K562 (cell line): ENCODE results near the gene CTSK. TPM values are rescaled to one million over a fixed set of nuclear protein-coding genes. Genes with fewer than 3 reads are reported as not detected.

Experiments
- ATAC-seq: fragments of 200-7000 bp; cut with Tn5 transposase; 3 replicates; pipeline ENCODE4 v1.9.1; 2020; ENCODE audit warnings: moderate library complexity
- BruUV-seq: library from RNA; stranded (reverse); fragments of 400-500 nt; replicated peaks from 2 replicates; lab custom pipeline; 2021; lab: Mats Ljungman, UMichigan
- CTCF ChIA-PET: fragments of 300-600 bp; formaldehyde crosslinking; extraction: SDS; loops from one replicate; lab custom pipeline; 2021; ENCODE audit warnings: low intra/inter-chr PET ratio; lab: Yijun Ruan, JAX
- POLR2A ChIA-PET: fragments of 300-600, 350-650 bp; sonication (Branson Sonifier 250); formaldehyde crosslinking; extraction: SDS; loops from one replicate; lab custom pipeline; 2021; ENCODE audit warnings: antibody characterized with exemption, inconsistent platforms; lab: Yijun Ruan, JAX
- DNase-seq, 4 experiments: peaks; one replicate each; pipeline versions ENCODE4 v3.0.0 to v3.0.0-alpha.2; 2011 to 2018; ENCODE audit warnings: low spot score in 3 of 4, mixed read lengths in 3 of 4; ENCODE audit errors: extremely low read depth in 1 of 4
- FAIRE-seq: peaks from 2 replicates; lab custom pipeline; 2011; peaks lifted over from hg19 to GRCh38; lab: Jason Lieb, UNC
- H2AFZ ChIP-seq: 2 replicates; pipeline ENCODE4 v1.6.0; 2011; ENCODE audit warnings: low read depth, low read length, control low read depth, inconsistent platforms
- H3K27ac ChIP-seq: fragments of 200-600 bp; 3 replicates; pipeline ENCODE4 v1.8.0; 2011; ENCODE audit warnings: low read depth, mild to moderate bottlenecking, control low read depth, inconsistent platforms, low read length, moderate library complexity, mixed read lengths; ENCODE audit errors: extremely low read depth
- H3K27me3 ChIP-seq, 2 experiments: fragments of 300-600 bp in 1 of 2; 2 replicates in 1 of 2; 3 replicates in 1 of 2; pipeline versions ENCODE4 v1.6.0 to v1.8.0; 2011; ENCODE audit warnings: inconsistent platforms in 2 of 2, low read length in 2 of 2, mild to moderate bottlenecking in 1 of 2, mixed read lengths in 1 of 2, moderate library complexity in 1 of 2; ENCODE audit not compliant: control insufficient read depth in 2 of 2, insufficient read depth in 2 of 2
- H3K36me3 ChIP-seq: fragments of 300-600 bp; 3 replicates; pipeline ENCODE4 v1.8.0; 2011; ENCODE audit warnings: mild to moderate bottlenecking, low read length, inconsistent platforms; ENCODE audit not compliant: control insufficient read depth, insufficient read depth
- H3K4me1 ChIP-seq, 2 experiments: fragments of 200-600 bp in 1 of 2; replicated peaks in 1 of 2; 2 replicates in 1 of 2; 3 replicates in 1 of 2; pipeline versions ENCODE4 v1.5.1 to v1.8.0; 2011; ENCODE audit warnings: inconsistent platforms in 2 of 2, low read length in 2 of 2, mild to moderate bottlenecking in 1 of 2, mixed read lengths in 1 of 2, moderate library complexity in 1 of 2; ENCODE audit not compliant: control insufficient read depth in 2 of 2, insufficient read depth in 2 of 2
- H3K4me2 ChIP-seq: 2 replicates; pipeline ENCODE4 v1.6.1; 2011; ENCODE audit warnings: low read length, control low read depth, inconsistent platforms, mixed read lengths; ENCODE audit not compliant: insufficient read depth
- H3K4me3 ChIP-seq: fragments of 200-600 bp; sonication (generic), shearing (Covaris generic); 2 replicates; pipeline ENCODE4 v1.5.1; 2016; ENCODE audit warnings: control low read depth, inconsistent platforms
- H3K79me2 ChIP-seq: fragments of 200-600 bp; 3 replicates; pipeline ENCODE4 v1.8.0; 2011; ENCODE audit warnings: low read length, inconsistent platforms; ENCODE audit not compliant: control insufficient read depth, insufficient read depth
- H3K9ac ChIP-seq, 2 experiments: 2 replicates each; pipeline versions ENCODE4 v1.6.0 to v1.6.1; 2011; ENCODE audit warnings: low read depth in 2 of 2, low read length in 2 of 2, control low read depth in 1 of 2, inconsistent platforms in 1 of 2, mild to moderate bottlenecking in 1 of 2, mixed read lengths in 1 of 2; ENCODE audit not compliant: insufficient read depth in 1 of 2
- H3K9me1 ChIP-seq: one replicate; pipeline ENCODE4 v1.6.0; 2011; ENCODE audit warnings: inconsistent platforms, mild to moderate bottlenecking, low read length, moderate library complexity; ENCODE audit not compliant: control insufficient read depth, insufficient read depth
- H3K9me3 ChIP-seq: replicated peaks from 2 replicates; pipeline ENCODE4 v1.5.1; 2011; ENCODE audit warnings: low read depth, low read length, inconsistent platforms; ENCODE audit not compliant: control insufficient read depth, insufficient read depth
- H4K20me1 ChIP-seq: replicated peaks from 2 replicates; pipeline ENCODE4 v1.6.1; 2011; ENCODE audit warnings: low read length, inconsistent platforms, mixed read lengths; ENCODE audit not compliant: control insufficient read depth, insufficient read depth
- CCAR2 ChIP-seq: fragments of 200-400 bp; formaldehyde crosslinking; IDR thresholded peaks from 2 replicates; pipeline ENCODE4 v1.6.1; 2017; ENCODE audit warnings: mild to moderate bottlenecking, low read depth, low read length
- CHD2 ChIP-seq: IDR thresholded peaks from 2 replicates; pipeline ENCODE4 v1.6.1; 2011; ENCODE audit warnings: low read depth, low read length
- FOXA3 ChIP-seq, 2 experiments: fragments of 450-650 bp in 1 of 2; sonication (generic) in 1 of 2; formaldehyde crosslinking; IDR thresholded peaks in 1 of 2; conservative IDR thresholded peaks in 1 of 2; 2 replicates each; pipeline versions ENCODE4 v1.4.0 to v1.8.0; 2020 to 2022; ENCODE audit warnings: mild to moderate bottlenecking in 2 of 2, missing genetic modification reagents in 1 of 2
- HEY1 ChIP-seq: fragments of 250-450 bp; sonication (Bioruptor Pico); IDR thresholded peaks from 2 replicates; pipeline ENCODE4 v1.5.0; 2020; ENCODE audit warnings: mild to moderate bottlenecking, moderate library complexity, borderline replicate concordance
- MBD2 ChIP-seq: sonication (generic); IDR thresholded peaks from 2 replicates; pipeline ENCODE4 v1.6.1; 2016; ENCODE audit warnings: low read depth, borderline replicate concordance
- MNT ChIP-seq, 2 experiments: fragments of 450-650 bp; conservative IDR thresholded peaks; 2 replicates each; pipeline ENCODE4 v1.6.1; 2017; ENCODE audit warnings: mild to moderate bottlenecking in 2 of 2, moderate library complexity in 2 of 2
- NR2C1 ChIP-seq, 2 experiments: fragments of 450-650 bp; IDR thresholded peaks; 2 replicates each; pipeline ENCODE4 v1.6.1; 2017; ENCODE audit warnings: mild to moderate bottlenecking in 2 of 2, antibody characterized with exemption in 1 of 2, inconsistent platforms in 1 of 2, missing compliant biosample characterization in 1 of 2, missing genetic modification characterization in 1 of 2
- NR3C1 ChIP-seq: sonication (generic); formaldehyde crosslinking; IDR thresholded peaks from 2 replicates; pipeline ENCODE4 v1.8.1; 2022; ENCODE audit warnings: missing genetic modification reagents
- PHF20 ChIP-seq: fragments of 450-650 bp; IDR thresholded peaks from 2 replicates; pipeline ENCODE4 v1.6.1; 2018; ENCODE audit not compliant: partially characterized antibody
- SMARCA5 ChIP-seq: fragments of 450-650 bp; IDR thresholded peaks from 2 replicates; pipeline ENCODE4 v1.6.1; 2016
- SREBF1 ChIP-seq: fragments of 150-350 bp; IDR thresholded peaks from 2 replicates; pipeline ENCODE4 v1.6.1; 2014; ENCODE audit warnings: antibody characterized with exemption, low read depth, low read length, borderline replicate concordance
- TRIM28 ChIP-seq: fragments of 450-650 bp; IDR thresholded peaks from 2 replicates; pipeline ENCODE4 v1.6.1; 2017
- ZNF354B ChIP-seq: fragments of 250-450 bp; sonication (Bioruptor Pico); IDR thresholded peaks from 2 replicates; pipeline ENCODE4 v1.4.0; 2020
- ZNF592 ChIP-seq: fragments of 450-650 bp; IDR thresholded peaks from 2 replicates; pipeline ENCODE4 v1.6.1; 2017; ENCODE audit warnings: antibody characterized with exemption, mild to moderate bottlenecking
- WGBS: fragments of 100-300 bp; shearing (Covaris generic); methylation state at CpG from one replicate; pipeline ENCODE4 v1.1.6; 2016; ENCODE audit warnings: low coverage, mixed read lengths; ENCODE audit not compliant: insufficient coverage; ENCODE audit errors: missing lambda C conversion rate; 5-methylcytosine and 5-hydroxymethylcytosine counted together
- in situ Hi-C: fragments of 300-500 bp; cut with MboI; formaldehyde crosslinking; loops from 4 replicates; pipeline ENCODE4 v1.15.0; 2018; ENCODE audit warnings: inconsistent platforms, mixed read lengths
- intact Hi-C: fragments of 100-400 bp; cut with micrococcal nuclease; formaldehyde crosslinking; loops from 2 replicates; pipeline ENCODE4 v1.14.2; 2022
- polyA plus RNA-seq, 8 experiments: library from polyadenylated mRNA; depleted of rRNA in 4 of 8; stranded (reverse) in 5 of 8; unstranded in 3 of 8; fragments of >200 nt; fragmentation: Nextera tagmentation in 2 of 8; fragmentation: Illumina TruSeq in 1 of 8; extraction: Ambion mirVana in 2 of 8; extraction: Trizol in 1 of 8; gene quantifications; 2 replicates each; pipeline versions ENCODE4 v1.2.1 to v1.2.3, GENCODE V29; 2011 to 2014; ENCODE audit warnings: inconsistent platforms in 1 of 8, missing spikeins in 1 of 8
- total RNA-seq, 7 experiments: library from RNA; depleted of rRNA in 6 of 7; stranded (reverse); fragments of >200 nt in 6 of 7; fragmentation: Illumina TruSeq in 2 of 7; extraction: Trizol in 2 of 7; gene quantifications; 2 replicates each; pipeline versions ENCODE4 v1.2.1 to v1.2.3, GENCODE V29; 2011 to 2021; ENCODE audit warnings: low replicate concordance in 1 of 7

Gene CTSK
- total and polyA plus RNA-seq, 9 of the 15 experiments (the other 6 are each of a cell fraction or from before 2014, with no cell fraction given): 0.84 to 2.5 (median 1.3) TPM

DNA sequence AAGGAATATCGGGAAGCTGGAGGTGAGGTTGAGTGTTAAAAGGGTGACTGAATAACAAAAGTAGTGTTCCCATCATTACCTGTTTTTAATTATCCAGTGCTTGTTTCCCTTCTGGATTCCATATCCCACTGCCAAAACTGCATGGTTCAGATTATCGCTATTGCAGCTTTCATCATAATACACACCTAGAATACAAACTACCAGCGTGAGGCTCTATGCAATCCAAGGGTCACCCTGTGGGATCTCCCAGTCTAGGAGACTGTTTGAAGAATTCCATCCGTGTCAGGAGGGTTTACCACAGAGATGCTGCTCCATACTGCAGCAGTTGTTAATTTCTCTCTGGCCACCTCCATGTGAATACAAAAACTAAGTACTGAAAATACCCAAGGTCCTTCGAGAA is 9.0 kb downstream of the CTSK start:
- no peak for FAIRE-seq
- TF ChIP-seq MNT (conservative IDR thresholded peaks at IDR 0.05): no peak
- no peak for TF ChIP-seq SMARCA5
- no peak for TF ChIP-seq SREBF1
- TF ChIP-seq TRIM28: no peak
- no peak for TF ChIP-seq FOXA3 (CRISPR knock-in tag; conservative IDR thresholded peaks at IDR 0.05 in 1 of 2, IDR thresholded peaks at IDR 0.05 in 1 of 2)
- no peak for TF ChIP-seq ZNF592
- TF ChIP-seq NR3C1: no peak
- no peak for TF ChIP-seq ZNF354B (CRISPR knock-in tag)
- no peak for TF ChIP-seq PHF20
- TF ChIP-seq CCAR2: no peak
- no peak for TF ChIP-seq CHD2
- TF ChIP-seq HEY1: no peak
- TF ChIP-seq NR2C1 (IDR thresholded peaks at IDR 0.05): no peak
- no peak for TF ChIP-seq NR2C1 (tag; IDR thresholded peaks at IDR 0.05)
- TF ChIP-seq MBD2: no peak
- Histone ChIP-seq H2AFZ (no peak overlapping the region), H3K9me1 (no peaks in the 10 kb centered on the region), H3K27ac (no peak overlapping the region), H3K9ac (no peak overlapping the region), H3K9me3 (no peaks in the 10 kb centered on the region), H3K79me2 (no peaks in the 10 kb centered on the region), H3K27me3 (no peaks in the 10 kb centered on the region), H3K4me2 (no peak overlapping the region), H3K4me3 (no peak overlapping the region), H4K20me1 (no peaks in the 10 kb centered on the region), H3K4me1 (peaks cover 0 to 11% of the 10 kb centered on the region in 2 experiments; a peak in 2 of 5 replicates), H3K36me3 (no peaks in the 10 kb centered on the region)
- in situ Hi-C loops: no loop called here
- no peak for DNase-seq
- intact Hi-C loops: no loop called here
- no TSS peak for BruUV-seq
- ChIA-PET POLR2A (interaction anchor here (1.6 kb wide), 1 partner anchor 8 kb away, joined by 3 read pairs; no protein-coding TSS in a partner anchor), CTCF (no interaction called here)
- no peak for ATAC-seq
- 67% methylated on average over 5 of the region's 5 CpGs for WGBS
